ENCODE results near the gene MS4A12.
A peak's percentile ranks its signal among the peaks of the same experiment; 100 is the strongest.

Gene MS4A12

GRCh38 chr11:60477035-60477445 lies 15.5 kb upstream of the MS4A12 start:
- H3K27ac ChIP-seq (ENCODE audit: low read depth, low read length) = peak overlapping the region; percentile 95
- H4K20me1 ChIP-seq (ENCODE audit: control insufficient read depth, insufficient read depth, low read depth, low read length) = no peaks in the 10 kb centered on the region
- H3K9me3 ChIP-seq (ENCODE audit: control insufficient read depth, insufficient read depth, low read length) = peaks cover 13% of the 10 kb centered on the region; the same call in 1 of the 2 replicates
- H3K9me2 ChIP-seq (replicated peaks; ENCODE audit: control insufficient read depth, low read length) = no peaks in the 10 kb centered on the region
- no peaks in the 10 kb centered on the region for H3K79me2 ChIP-seq (ENCODE audit: control insufficient read depth, low read length)
- TF ChIP-seq CTCF (IDR thresholded peaks at IDR 0.05; ENCODE audit: low read depth, low read length, poor library complexity, severe bottlenecking) (no peak), EZH2phosphoT487 (IDR thresholded peaks at IDR 0.05; ENCODE audit: borderline replicate concordance, low read length) (no peak)
- peak overlapping the region; percentile 68 for H3K4me2 ChIP-seq (ENCODE audit: low read length)
- peak overlapping the region; percentile 60 for H3K4me3 ChIP-seq (ENCODE audit: low read length)
- H3K4me1 ChIP-seq (ENCODE audit: control insufficient read depth, low read length) = peaks cover 64% of the 10 kb centered on the region
- H3K36me3 ChIP-seq (ENCODE audit: control insufficient read depth, low read length) = peaks cover 29% of the 10 kb centered on the region
- H3F3A ChIP-seq (ENCODE audit: control insufficient read depth, insufficient read depth) = peaks cover 45% of the 10 kb centered on the region
- H3K27me3 ChIP-seq (ENCODE audit: control insufficient read depth, low read length) = no peaks in the 10 kb centered on the region

- Histone ChIP-seq H3K4me2 (ENCODE audit: low read length) (peak overlapping the region; percentile 68), H3K79me2 (ENCODE audit: control insufficient read depth, low read length) (no peaks in the 10 kb centered on the region), H3K36me3 (ENCODE audit: control insufficient read depth, low read length) (peaks cover 33% of the 10 kb centered on the region), H3K4me3 (ENCODE audit: low read length) (peak overlapping the region; percentile 58), H3K27me3 (ENCODE audit: control insufficient read depth, low read length) (no peaks in the 10 kb centered on the region), H4K20me1 (ENCODE audit: control insufficient read depth, insufficient read depth, low read depth, low read length) (no peaks in the 10 kb centered on the region), H3K9me3 (ENCODE audit: control insufficient read depth, insufficient read depth, low read length) (peaks cover 16% of the 10 kb centered on the region; the same call in 1 of the 2 replicates), H3K4me1 (ENCODE audit: control insufficient read depth, low read length) (peaks cover 91% of the 10 kb centered on the region), H3K9me2 (replicated peaks; ENCODE audit: control insufficient read depth, low read length) (no peaks in the 10 kb centered on the region), H3K27ac (ENCODE audit: low read depth, low read length) (peak overlapping the region; percentile 95), H3F3A (ENCODE audit: control insufficient read depth, insufficient read depth) (peaks cover 45% of the 10 kb centered on the region)
- TF ChIP-seq EZH2phosphoT487 (IDR thresholded peaks at IDR 0.05; ENCODE audit: borderline replicate concordance, low read length) (no peak), CTCF (IDR thresholded peaks at IDR 0.05; ENCODE audit: low read depth, low read length, poor library complexity, severe bottlenecking) (no peak)
These were observed 10.2 kb upstream of the MS4A12 start for GRCh38 chr11:60482361-60482760.

- H3K27me3 ChIP-seq (ENCODE audit: control insufficient read depth, low read length) = no peaks in the 10 kb centered on the region
- H3K4me1 ChIP-seq (ENCODE audit: control insufficient read depth, low read length) = peaks cover 54% of the 10 kb centered on the region
- H3K4me3 ChIP-seq (ENCODE audit: low read length) = peak overlapping the region; percentile 29; the same call in 1 of the 2 replicates
- peaks cover 8% of the 10 kb centered on the region; the same call in 1 of the 2 replicates for H3K9me3 ChIP-seq (ENCODE audit: control insufficient read depth, insufficient read depth, low read length)
- no peaks in the 10 kb centered on the region for H3K9me2 ChIP-seq (replicated peaks; ENCODE audit: control insufficient read depth, low read length)
- H3K4me2 ChIP-seq (ENCODE audit: low read length) = peak overlapping the region; percentile 50
- peaks cover 18% of the 10 kb centered on the region for H3K36me3 ChIP-seq (ENCODE audit: control insufficient read depth, low read length)
- no peaks in the 10 kb centered on the region for H4K20me1 ChIP-seq (ENCODE audit: control insufficient read depth, insufficient read depth, low read depth, low read length)
- TF ChIP-seq CTCF (IDR thresholded peaks at IDR 0.05; ENCODE audit: low read depth, low read length, poor library complexity, severe bottlenecking) (peak; percentile 93), EZH2phosphoT487 (IDR thresholded peaks at IDR 0.05; ENCODE audit: borderline replicate concordance, low read length) (no peak)
- peaks cover 21% of the 10 kb centered on the region for H3F3A ChIP-seq (ENCODE audit: control insufficient read depth, insufficient read depth)
- H3K79me2 ChIP-seq (ENCODE audit: control insufficient read depth, low read length) = no peaks in the 10 kb centered on the region
- peak overlapping the region; percentile 41 for H3K27ac ChIP-seq (ENCODE audit: low read depth, low read length)
These were observed 6.6 kb upstream of the MS4A12 start for GRCh38 chr11:60485987-60486386.

Measured in DOHH2 (cell line).